Kidney (tissue), 14 donors: ENCODE measurements around the gene P3H1. TPM values are rescaled to one million over a fixed set of nuclear protein-coding genes. Genes with fewer than 3 reads are reported as not detected.

ENCODE experiments used
- DNase-seq, 5 donors: peaks; one replicate each; pipeline ENCODE4 v3.0.0-alpha.2; 2013 to 2020
- FAIRE-seq: peaks from 2 replicates; lab custom pipeline; 2012; peaks lifted over from hg19 to GRCh38; lab: Jason Lieb, UNC
- H3K27ac ChIP-seq, 2 donors: one replicate each; pipeline ENCODE4 v1.7.0; 2013; ENCODE audit warnings: low read depth in 2 of 2, low read length in 2 of 2, inconsistent platforms in 1 of 2
- H3K27me3 ChIP-seq: one replicate; pipeline ENCODE4 v1.7.1; 2013; ENCODE audit warnings: low read length, inconsistent platforms; ENCODE audit not compliant: control insufficient read depth, insufficient read depth
- H3K36me3 ChIP-seq, 3 donors: one replicate each; pipeline versions ENCODE4 v1.7.0 to v1.7.1; 2013; ENCODE audit warnings: low read length in 3 of 3, control low read depth in 1 of 3, inconsistent platforms in 1 of 3; ENCODE audit not compliant: insufficient read depth in 3 of 3, control insufficient read depth in 2 of 3
- H3K4me1 ChIP-seq, 3 donors: one replicate each; pipeline versions ENCODE4 v1.7.0 to v1.7.1; 2013; ENCODE audit warnings: low read length in 3 of 3, inconsistent platforms in 1 of 3, low read depth in 1 of 3; ENCODE audit not compliant: control insufficient read depth in 2 of 3, insufficient read depth in 2 of 3
- H3K4me3 ChIP-seq, 3 donors: one replicate each; pipeline versions ENCODE4 v1.7.0 to v1.8.1; 2013; ENCODE audit warnings: low read length in 3 of 3, control low read depth in 1 of 3, inconsistent platforms in 1 of 3
- H3K9ac ChIP-seq, 3 donors: one replicate each; pipeline versions ENCODE4 v1.7.0 to v1.7.1; 2013; ENCODE audit warnings: low read length in 3 of 3, control low read depth in 1 of 3, inconsistent platforms in 1 of 3
- H3K9me3 ChIP-seq, 3 donors: one replicate each; pipeline versions ENCODE4 v1.7.0 to v1.7.1; 2013; ENCODE audit warnings: low read length in 3 of 3, control low read depth in 1 of 3, inconsistent platforms in 1 of 3; ENCODE audit not compliant: control insufficient read depth in 2 of 3, insufficient read depth in 1 of 3
- CTCF ChIP-seq: IDR thresholded peaks from 3 replicates; pipeline ENCODE4 v1.5.1; 2012; ENCODE audit warnings: mild to moderate bottlenecking, moderate library complexity, borderline replicate concordance; ENCODE audit not compliant: insufficient read depth; ENCODE audit errors: extremely low read depth
- intact Hi-C: fragments of 100-400 bp; cut with DNase I; formaldehyde crosslinking; loops from one replicate; pipeline ENCODE4 v1.11.1; 2022
- polyA plus RNA-seq: library from polyadenylated mRNA; stranded (reverse); fragments of 350-450 nt; fragmentation: Illumina TruSeq; extraction: RNeasy Lipid Tissue Mini Kit (QIAGEN cat#74804); gene quantifications from one replicate; pipeline ENCODE4 v1.2.3, GENCODE V29; 2014; ENCODE audit warnings: low read depth, low replicate concordance; ENCODE audit not compliant: insufficient read depth
- total RNA-seq: library from RNA; stranded (reverse); fragmentation: NEBNext Ultra II Directional; extraction: Animal tissue kit (Norgen Biotek cat#: 25700); gene quantifications from one replicate; pipeline ENCODE4 v1.2.1, GENCODE V29; 2021
- donor health status: control.
- donor health status: control.
- donor health status: control.
- donor health status: control.
- donor health status: control.
- donor health status: DM: yes; HTN: yes; CAD: no.
- donor health status: Normal renal cell carcinoma (clear cell type).

Gene P3H1
- total and polyA plus RNA-seq, 2 donors from 2014 or later, result 19.0 to 29.7 TPM

DNA sequence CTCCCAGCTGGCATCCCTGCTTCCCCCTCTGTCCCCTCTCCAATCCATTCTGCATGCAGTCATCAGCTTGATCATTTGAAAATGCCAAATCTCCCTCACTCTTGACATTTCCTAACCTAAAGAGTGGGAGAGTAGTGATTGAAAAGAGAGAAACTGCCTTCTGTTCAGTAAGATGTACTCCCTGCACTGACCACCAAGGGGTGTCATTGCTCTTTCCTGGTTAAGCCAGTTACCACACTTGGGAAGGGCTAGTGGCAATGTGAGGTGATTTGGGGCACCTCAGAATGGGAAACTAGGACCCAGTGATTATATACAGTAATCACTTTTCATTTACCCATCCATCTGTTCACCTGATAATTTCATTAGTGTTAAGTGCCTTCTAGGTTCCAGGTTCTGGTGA, 11.0 kb upstream of the P3H1 start:
- intact Hi-C loops, result no loop called here
- FAIRE-seq (no peak), DNase-seq (peak in 3 of 5 donors; percentile 22 to 54 (median 35))
- Histone ChIP-seq H3K4me1 (no peaks in the 10 kb centered on the region), H3K9me3 (no peaks in the 10 kb centered on the region), H3K27ac (no peak overlapping the region), H3K9ac (peak overlapping the region in 1 of 3 donors; percentile 4), H3K27me3 (no peaks in the 10 kb centered on the region), H3K36me3 (peaks cover 2 to 28% (median 15%) of the 10 kb centered on the region in 3 donors), H3K4me3 (no peak overlapping the region)
- peak; percentile 39 for TF ChIP-seq CTCF

GRCh38 chr1:42776502-42776901, 9.7 kb upstream of the P3H1 start:
- no peak for DNase-seq
- H3K36me3 ChIP-seq, result peaks cover 2 to 28% (median 15%) of the 10 kb centered on the region in 3 donors
- no peak overlapping the region for H3K27ac ChIP-seq
- no peak for FAIRE-seq
- no peaks in the 10 kb centered on the region for H3K4me1 ChIP-seq
- H3K27me3 ChIP-seq, result no peaks in the 10 kb centered on the region
- intact Hi-C loops, result no loop called here
- H3K4me3 ChIP-seq, result no peak overlapping the region
- H3K9ac ChIP-seq, result no peak overlapping the region
- no peaks in the 10 kb centered on the region for H3K9me3 ChIP-seq
- TF ChIP-seq CTCF, result no peak

DNA sequence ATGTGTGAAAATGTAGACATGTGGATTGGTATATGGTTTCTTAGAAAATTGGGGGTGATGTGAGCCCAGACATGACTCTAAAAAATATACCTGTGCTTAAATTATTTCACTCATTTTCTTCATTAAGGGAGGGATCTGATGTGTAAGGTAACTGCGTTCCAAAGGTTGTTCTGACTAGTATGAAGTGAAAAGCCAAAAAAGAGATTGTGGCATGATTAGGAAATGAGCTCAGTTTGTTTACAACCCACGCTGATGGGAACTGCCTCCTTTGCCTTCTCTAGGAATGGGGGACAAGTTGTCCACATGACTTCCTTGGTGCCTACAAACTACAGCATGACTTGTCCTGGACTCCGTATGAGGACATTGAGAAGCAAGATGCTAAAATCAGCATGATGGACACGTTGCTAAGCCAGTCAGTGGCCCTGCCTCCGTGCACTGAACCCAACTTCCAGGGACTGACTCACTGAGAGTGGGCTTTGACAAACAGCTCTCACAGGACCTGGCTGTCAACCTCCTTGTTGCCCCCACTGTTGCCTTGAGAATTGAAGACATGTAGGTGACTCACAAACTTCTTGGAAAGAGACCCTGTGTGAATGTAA, 8.2 kb upstream of the P3H1 start:
- intact Hi-C loops, result no loop called here
- Histone ChIP-seq H3K4me1 (no peaks in the 10 kb centered on the region), H3K27ac (no peak overlapping the region), H3K9ac (no peak overlapping the region), H3K36me3 (peaks cover 2 to 28% (median 15%) of the 10 kb centered on the region in 3 donors), H3K9me3 (no peaks in the 10 kb centered on the region), H3K4me3 (no peak overlapping the region), H3K27me3 (no peaks in the 10 kb centered on the region)
- DNase-seq (no peak), FAIRE-seq (no peak)
- no peak for TF ChIP-seq CTCF

DNA sequence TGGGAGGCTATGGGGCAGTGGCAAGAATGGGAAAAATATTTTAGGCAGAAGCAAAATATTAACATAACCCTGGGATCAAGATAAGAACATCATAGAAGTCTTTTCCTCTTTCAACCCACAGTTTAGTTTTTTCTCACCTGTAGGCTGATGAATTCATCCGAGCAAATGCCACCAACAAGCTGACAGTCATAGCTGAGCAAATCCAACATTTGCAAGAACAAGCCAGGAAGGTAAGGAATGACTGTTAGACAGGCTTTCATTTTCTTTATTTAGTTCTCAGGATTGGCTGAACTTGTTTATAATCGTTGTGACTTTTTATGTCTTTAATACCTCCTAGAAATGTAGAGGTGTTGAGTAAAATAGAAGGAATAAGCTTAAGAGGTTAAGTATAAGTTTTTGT, 6.6 kb upstream of the P3H1 start:
- peaks cover 2 to 22% (median 15%) of the 10 kb centered on the region in 3 donors for H3K36me3 ChIP-seq
- FAIRE-seq (no peak), DNase-seq (no peak)
- no peak for TF ChIP-seq CTCF
- intact Hi-C loops, result no loop called here
- no peak overlapping the region for H3K27ac ChIP-seq
- H3K4me1 ChIP-seq, result no peaks in the 10 kb centered on the region
- no peak overlapping the region for H3K4me3 ChIP-seq
- H3K9ac ChIP-seq, result no peak overlapping the region
- no peaks in the 10 kb centered on the region for H3K9me3 ChIP-seq
- no peaks in the 10 kb centered on the region for H3K27me3 ChIP-seq
